HFFc6 (cell line): Measurements from ENCODE around the gene TMEM92. TPM values are rescaled to one million over a fixed set of nuclear protein-coding genes. Genes with fewer than 3 reads are reported as not detected.

Experiments
- DNase-seq: peaks from one replicate; pipeline ENCODE4 v3.0.0-alpha.2; 2018
- H3K27ac Mint-ChIP-seq: 2 replicates; pipeline ENCODE4 v1.8.0; 2020; ENCODE audit warnings: mild to moderate bottlenecking, mixed read lengths
- H3K27me3 Mint-ChIP-seq: 2 replicates; pipeline ENCODE4 v1.8.0; 2021; ENCODE audit warnings: mild to moderate bottlenecking, moderate library complexity, mixed read lengths; ENCODE audit not compliant: insufficient read depth
- H3K36me3 Mint-ChIP-seq: 2 replicates; pipeline ENCODE4 v1.8.0; 2021; ENCODE audit warnings: low read depth, mixed read lengths
- H3K4me1 Mint-ChIP-seq: 2 replicates; pipeline ENCODE4 v1.8.0; 2020; ENCODE audit warnings: low read depth, mixed read lengths
- H3K4me3 Mint-ChIP-seq: 2 replicates; pipeline ENCODE4 v1.8.0; 2020; ENCODE audit warnings: mild to moderate bottlenecking, moderate library complexity, mixed read lengths
- H3K9me3 Mint-ChIP-seq: 2 replicates; pipeline ENCODE4 v1.8.0; 2020; ENCODE audit warnings: mild to moderate bottlenecking, mixed read lengths
- CTCF ChIP-seq: fragments of 200-600 bp; sonication (generic); IDR thresholded peaks from 2 replicates; pipeline ENCODE4 v1.5.0; 2021; ENCODE audit warnings: antibody characterized with exemption, mild to moderate bottlenecking
- total RNA-seq, 6 experiments: library from RNA; stranded (reverse); fragmentation: NEBNext Ultra II Directional; extraction: Animal tissue kit (Norgen Biotek cat#: 25700); gene quantifications; 2 replicates in 1 of 6; 3 replicates in 5 of 6; pipeline ENCODE4 v1.2.3, GENCODE V29; 2021

Gene TMEM92
- total RNA-seq, 6 experiments from 2014 or later: 0.17 to 0.24 (median 0.18) TPM; not detected in 3

- Mint-ChIP-seq H3K27me3 (peaks cover 2% of the 10 kb centered on the region; the same call in 1 of the 2 replicates), H3K4me1 (peaks cover 88% of the 10 kb centered on the region), H3K4me3 (peak overlapping the region; percentile 12), H3K36me3 (no peaks in the 10 kb centered on the region), H3K9me3 (no peaks in the 10 kb centered on the region), H3K27ac (peak overlapping the region; percentile 59)
- TF ChIP-seq CTCF: peak; percentile 36; the same call in 1 of the 2 replicates
- peak; percentile 75 for DNase-seq
Observed at GRCh38 chr17:50266384-50267073, 7.7 kb upstream of the TMEM92 start.

- Mint-ChIP-seq H3K4me1 (peaks cover 89% of the 10 kb centered on the region), H3K27me3 (no peaks in the 10 kb centered on the region; the same call in 1 of the 2 replicates), H3K27ac (peak overlapping the region; percentile 59), H3K4me3 (peak overlapping the region; percentile 12), H3K36me3 (no peaks in the 10 kb centered on the region), H3K9me3 (no peaks in the 10 kb centered on the region)
- TF ChIP-seq CTCF: no peak
- DNase-seq: peak; percentile 36
Observed at GRCh38 chr17:50267074-50267841, 7.0 kb upstream of the TMEM92 start.

- Mint-ChIP-seq H3K36me3 (no peaks in the 10 kb centered on the region), H3K27ac (peak overlapping the region; percentile 59; the same call in 1 of the 2 replicates), H3K9me3 (no peaks in the 10 kb centered on the region), H3K4me3 (no peak overlapping the region), H3K27me3 (no peaks in the 10 kb centered on the region; the same call in 1 of the 2 replicates), H3K4me1 (peaks cover 93% of the 10 kb centered on the region)
- no peak for TF ChIP-seq CTCF
- no peak for DNase-seq
Observed at GRCh38 chr17:50268026-50268425, 6.2 kb upstream of the TMEM92 start.

GRCh38 chr17:50268743-50269275 is 5.5 kb upstream of the TMEM92 start:
- Mint-ChIP-seq H3K27me3 (no peaks in the 10 kb centered on the region; the same call in 1 of the 2 replicates), H3K27ac (peak overlapping the region; percentile 64), H3K4me1 (peaks cover 87% of the 10 kb centered on the region), H3K9me3 (no peaks in the 10 kb centered on the region), H3K4me3 (no peak overlapping the region), H3K36me3 (no peaks in the 10 kb centered on the region)
- no peak for TF ChIP-seq CTCF
- no peak for DNase-seq

GRCh38 chr17:50269477-50270434 is 4.5 kb upstream of the TMEM92 start:
- DNase-seq: peak; percentile 84
- Mint-ChIP-seq H3K36me3 (no peaks in the 10 kb centered on the region), H3K4me3 (peak overlapping the region; percentile 62), H3K9me3 (no peaks in the 10 kb centered on the region), H3K27me3 (no peaks in the 10 kb centered on the region; the same call in 1 of the 2 replicates), H3K4me1 (peaks cover 78% of the 10 kb centered on the region), H3K27ac (peak overlapping the region; percentile 95)
- peak; percentile 93 for TF ChIP-seq CTCF
